HS-27A (cell line): ENCODE results near the gene FCER2.

Experiments
- DNase-seq: peaks from one replicate; pipeline ENCODE4 v3.0.0-alpha.2; 2012; ENCODE audit warnings: low read depth, missing footprints

FCER2 gene

DNA sequence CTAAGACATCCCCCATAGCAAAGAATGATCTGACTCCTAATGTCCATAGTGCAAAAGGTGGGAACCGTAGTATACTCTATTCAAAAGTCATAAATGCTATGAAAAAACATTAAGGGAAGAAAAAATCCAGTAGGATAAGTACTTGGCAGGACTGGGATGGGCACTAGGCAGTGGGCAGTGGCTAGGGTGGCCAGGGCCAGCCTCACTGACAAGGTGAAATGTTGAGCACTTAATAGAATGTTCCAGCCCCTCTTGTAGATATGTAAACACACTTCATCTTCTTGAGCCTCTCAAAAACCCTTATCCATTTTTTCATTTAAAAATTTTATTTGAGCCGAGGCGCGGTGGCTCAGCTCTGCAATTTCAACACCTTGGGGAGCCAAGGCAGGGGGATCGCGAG lies 31.4 kb upstream of the FCER2 start:
- DNase-seq, result no peak

DNA sequence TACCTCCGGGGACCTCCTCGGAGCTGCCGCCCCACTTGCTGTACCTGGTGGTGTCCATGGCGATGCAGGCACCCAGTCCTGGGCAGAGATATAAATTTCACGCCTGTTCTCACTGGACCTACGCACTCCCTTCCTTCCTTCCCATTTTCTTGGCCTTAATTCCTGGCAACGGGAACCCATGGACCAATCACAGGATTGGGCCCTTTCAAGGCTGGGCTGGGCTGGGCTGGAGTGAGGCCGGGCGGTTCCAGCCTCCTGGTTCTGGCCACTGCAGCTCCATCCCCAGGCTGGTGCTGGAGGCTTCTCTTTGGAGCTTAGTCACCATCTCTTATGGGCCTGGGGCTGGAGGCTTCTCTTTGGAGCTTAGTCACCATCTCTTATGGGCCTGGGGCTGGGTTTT lies 30.1 kb upstream of the FCER2 start, which contains the start of gene CLEC4G:
Gene CLEC4G, minus strand, starts transcription at position 66 of the 400 bp plus-strand sequence. Its CDS starts 8 bp downstream, at position 58.
- DNase-seq, result no peak

DNA sequence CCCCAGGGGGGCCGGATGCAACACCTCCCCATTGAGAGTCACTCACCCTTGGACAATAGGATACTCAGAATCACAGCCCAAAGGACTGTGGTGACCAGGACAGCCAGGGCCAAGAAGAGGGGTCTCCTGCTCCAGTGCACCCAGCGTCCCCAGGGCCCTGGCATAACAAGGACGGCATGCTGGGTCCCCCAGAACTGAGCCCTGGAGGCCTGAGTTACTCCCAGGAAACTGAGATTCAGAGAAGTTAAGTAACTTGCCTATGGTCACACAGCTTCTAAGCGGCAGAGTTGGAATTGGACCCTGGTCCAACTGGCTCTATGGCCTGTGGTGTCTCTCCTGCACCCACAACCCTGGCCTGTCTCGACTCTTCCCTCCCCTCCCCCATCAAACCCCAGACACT lies 29.7 kb upstream of the FCER2 start:
- no peak for DNase-seq

DNA sequence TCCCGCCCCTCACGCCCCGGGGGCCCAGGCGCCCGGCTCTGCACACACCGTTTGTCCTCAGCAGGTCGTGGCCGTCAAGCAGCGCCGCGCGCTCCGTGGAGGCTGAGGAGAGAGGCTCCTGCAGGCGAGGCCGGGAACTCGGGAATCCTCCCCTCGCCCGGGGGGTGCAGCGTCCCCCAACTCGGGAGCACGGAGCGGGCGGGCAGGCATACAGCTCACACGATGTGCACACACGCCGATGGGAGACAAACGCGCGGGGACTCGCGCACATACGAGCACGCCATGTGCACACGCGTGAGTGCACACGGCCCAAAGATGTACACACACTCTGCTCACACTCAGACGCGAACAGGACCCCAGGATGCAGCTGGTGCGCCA lies 29.3 kb upstream of the FCER2 start:
- no peak for DNase-seq

DNA sequence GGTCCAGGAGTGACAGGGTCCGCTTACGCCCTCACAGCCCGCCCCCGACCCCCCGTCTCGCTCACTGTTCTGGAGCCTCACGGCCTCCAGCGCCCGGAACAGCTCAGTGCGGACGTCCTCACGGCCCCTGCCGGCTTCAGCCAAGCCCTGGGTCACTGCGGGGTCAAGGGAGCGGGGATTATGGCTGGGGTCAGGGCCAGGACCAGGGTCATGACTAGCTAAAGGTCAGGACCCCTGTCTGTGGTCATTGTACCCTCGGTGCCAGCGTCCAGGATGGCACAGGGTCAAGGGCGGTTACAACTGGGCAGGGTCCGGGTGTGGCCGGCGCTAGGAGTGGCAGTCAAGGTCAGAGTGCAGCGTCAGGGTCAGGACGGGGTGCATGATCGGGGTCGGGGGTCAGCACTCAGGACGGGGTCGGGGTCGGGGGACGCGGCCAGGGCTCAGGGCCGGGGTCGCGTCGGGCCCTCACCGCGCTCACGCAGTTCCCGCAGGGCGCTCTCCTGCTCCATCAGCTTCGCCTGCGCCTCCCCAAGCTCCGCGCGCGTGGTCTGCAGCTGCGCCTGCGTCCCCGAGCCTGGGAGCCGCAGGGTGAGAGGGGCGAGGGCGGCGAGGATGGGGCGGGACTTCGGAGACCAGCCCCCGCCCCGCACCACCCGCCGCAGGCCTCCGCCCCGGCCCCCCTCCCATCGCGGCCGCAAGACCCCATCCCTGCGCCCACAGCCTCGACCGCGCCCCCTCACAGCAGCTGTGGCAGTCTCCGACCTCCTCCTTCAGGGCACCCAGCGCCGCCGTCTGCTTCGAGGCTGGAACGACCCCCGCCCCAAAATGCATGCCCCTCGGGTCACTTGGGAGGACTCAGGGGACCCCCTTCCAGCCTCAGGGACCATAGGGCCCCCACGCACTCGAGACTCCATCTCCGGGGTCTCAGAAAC lies 28.6 kb upstream of the FCER2 start:
- no peak for DNase-seq

DNA sequence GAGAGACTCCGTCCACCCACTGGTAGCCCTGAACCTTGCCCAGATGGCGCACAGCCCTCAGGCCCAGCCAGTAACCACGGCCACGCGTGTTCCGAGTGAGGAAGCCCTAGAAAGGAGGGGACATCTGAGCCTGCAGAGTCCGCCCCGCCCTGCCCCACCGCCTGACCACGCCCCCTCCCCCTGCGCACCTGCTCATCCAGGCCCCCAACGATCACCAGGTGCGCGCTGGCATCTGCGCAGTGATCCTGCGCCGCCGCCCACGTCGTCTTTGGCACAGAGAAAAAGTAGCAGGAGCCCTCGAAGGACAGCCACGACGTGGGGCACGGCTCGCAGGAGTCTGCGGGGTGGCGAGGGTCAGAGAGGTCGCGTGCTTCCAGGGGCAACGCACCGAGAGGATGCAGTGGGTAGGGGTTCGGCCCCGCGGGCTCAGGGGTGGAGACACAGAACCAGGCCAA lies 27.9 kb upstream of the FCER2 start:
- DNase-seq, result no peak

DNA sequence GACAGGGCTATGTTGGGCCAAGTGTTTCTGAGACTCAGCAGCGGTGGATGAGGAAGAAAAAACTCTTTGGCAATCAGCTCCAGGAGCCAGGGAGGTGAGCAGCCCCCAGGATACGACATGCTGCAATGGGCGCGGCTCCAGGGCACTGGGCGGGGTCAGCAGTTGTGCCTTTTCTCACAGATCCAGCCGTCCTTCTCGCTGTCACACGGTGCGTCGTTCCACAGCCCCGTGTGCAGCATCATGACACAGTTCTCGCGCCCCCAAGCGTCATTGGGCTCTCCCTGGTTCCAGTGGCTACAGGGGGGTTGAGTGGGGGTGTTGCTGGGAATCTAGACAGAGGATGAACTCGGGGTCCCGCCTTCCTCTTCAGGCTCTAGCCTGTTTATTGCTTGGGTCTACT lies 27.3 kb upstream of the FCER2 start:
- DNase-seq, result no peak

GRCh38 chr19:7725791-7726190 lies 23.9 kb upstream of the FCER2 start:
- no peak for DNase-seq

DNA sequence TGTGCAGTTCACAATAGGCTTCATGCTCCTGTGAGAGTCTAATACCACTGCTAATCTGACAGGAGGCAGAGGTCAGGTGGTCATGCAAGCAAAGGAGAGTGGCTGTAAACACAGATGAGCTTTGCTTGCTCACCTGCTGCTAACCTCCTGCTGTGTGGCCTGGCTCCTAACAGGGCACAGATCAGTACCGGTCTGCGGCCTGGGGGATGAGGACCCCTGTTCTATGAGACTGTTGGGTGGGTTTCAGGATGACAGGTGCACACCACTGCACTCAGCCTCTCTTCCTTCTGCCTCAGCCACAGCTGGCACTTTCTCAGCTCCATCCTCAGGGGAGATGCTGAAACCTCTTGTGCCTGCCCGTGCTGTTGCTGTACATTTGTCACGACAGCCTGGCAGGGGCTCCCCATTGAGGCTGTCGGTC lies 20.3 kb upstream of the FCER2 start:
- no peak for DNase-seq

GRCh38 chr19:7720351-7720750 lies 18.4 kb upstream of the FCER2 start:
- no peak for DNase-seq

- no peak for DNase-seq
Observed at GRCh38 chr19:7718668-7719067, 16.7 kb upstream of the FCER2 start.

DNA sequence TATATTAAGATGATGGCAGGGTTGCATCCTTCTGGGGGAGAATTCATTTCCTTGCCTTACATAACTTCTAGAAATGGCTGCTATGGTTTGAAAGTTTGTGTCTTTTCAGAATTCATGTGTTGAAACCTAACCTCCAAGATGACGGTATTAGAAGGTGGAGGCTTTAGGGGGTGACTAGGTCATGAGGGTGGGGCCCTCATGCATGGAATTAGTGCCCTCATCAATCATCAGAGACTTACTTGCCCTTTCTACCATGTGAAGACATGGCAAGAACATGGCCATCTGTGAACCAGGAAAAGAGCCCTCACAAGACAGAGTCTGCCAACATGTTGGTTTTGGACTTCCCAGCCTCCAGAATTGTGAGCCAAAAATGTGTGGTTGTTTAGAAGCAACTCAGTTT lies 14.8 kb upstream of the FCER2 start:
- DNase-seq, result no peak

DNA sequence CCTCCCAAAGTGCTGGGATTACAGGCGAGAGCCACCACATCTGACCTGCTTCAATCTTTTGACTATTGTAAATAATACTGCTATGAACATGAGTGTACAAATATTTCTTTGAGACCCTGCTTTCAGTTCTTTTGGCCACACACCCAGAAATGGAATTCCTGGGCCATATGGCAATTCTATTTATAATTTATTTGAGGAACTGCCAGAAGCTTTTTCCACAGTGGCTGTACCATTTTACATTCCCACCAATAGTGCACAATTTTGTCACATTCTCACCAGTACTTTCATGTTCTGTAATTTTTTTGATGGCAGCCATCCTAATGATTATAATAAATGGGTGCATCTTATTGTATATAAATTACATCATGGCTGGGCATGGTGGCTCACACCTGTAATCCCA lies 13.7 kb upstream of the FCER2 start:
- no peak for DNase-seq

DNA sequence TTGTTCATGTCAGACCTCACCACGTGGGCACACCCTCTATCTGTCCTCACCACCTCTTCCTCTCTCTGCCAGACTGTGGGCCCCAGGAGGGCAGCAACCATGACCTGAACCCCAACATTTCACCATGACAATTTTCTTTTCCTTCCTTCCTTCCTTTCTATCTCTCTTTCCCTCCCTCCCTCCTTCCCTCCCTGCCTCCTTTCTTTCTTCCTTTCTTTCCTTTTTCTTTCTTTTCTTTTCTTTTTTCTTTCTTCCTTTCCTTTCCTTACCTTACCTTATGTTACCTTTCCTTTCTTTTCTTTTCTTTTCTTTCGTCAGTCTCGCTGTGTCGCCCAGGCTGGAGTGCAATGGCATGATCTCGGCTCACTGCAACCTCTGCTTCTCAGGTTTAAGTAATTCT lies 8.7 kb upstream of the FCER2 start:
- no peak for DNase-seq

DNA sequence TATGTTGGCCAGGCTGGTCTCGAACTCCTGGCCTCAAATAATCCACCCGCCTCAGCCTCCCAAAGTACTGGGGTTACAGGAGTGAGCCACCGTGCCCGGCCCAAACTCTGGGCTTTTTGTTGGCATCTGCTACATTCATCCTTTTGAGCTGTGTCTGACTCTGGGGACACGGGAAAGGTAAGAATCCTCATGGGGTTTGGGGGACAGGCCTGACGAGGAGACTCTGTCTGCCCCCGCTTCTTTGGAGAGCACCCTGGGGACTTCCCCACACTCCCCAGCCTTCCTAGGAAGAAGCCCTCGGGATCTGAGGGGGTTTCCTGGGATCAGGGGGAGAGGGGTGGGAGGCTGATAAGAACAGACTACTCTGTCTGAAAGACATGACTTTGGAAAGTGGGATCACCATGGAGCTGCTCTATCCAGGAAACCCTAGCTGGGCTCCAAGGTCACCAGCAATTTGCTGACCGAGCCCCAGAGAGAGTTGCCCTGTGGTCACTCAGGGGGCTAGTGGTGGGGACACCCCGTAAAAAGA lies 8.1 kb upstream of the FCER2 start:
- DNase-seq, result no peak

GRCh38 chr19:7706955-7707456 lies 5.1 kb upstream of the FCER2 start:
- no peak for DNase-seq

DNA sequence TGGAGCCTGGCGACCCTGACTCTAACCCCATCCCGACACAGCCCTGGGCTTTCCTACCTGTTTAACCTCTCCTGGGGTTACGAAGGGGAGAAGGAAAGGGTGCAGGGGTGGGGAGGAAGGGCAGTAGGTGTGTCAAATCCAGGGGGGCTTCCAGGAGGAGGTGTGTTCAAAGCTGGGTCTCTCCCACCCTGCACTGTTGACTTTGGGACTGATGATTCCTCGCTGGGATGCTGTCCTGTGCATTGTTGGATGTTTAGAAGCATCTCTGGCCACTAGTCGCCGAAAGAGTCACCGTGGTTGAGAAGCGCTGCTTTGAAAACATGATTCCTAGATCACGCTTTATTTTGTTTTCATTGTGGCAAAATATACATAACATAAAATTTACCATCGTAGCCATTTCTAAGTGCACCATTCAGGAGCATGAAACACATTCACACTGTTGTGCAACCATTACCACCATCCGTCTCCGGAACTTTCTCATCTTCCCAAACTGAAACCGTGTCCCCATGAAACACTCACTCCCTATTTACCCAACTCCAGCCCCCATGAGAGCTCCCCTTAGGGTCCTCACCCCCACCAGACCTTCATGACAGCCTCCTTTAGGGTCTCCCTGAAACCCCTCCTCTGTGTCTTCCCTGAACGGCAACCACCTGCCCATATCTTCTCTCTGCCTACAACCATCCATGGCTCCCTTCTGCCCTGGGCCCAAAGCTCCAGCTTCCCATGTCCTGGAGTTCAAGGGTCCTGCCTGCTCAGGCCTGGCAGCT lies 4.4 kb upstream of the FCER2 start:
- DNase-seq, result no peak

GRCh38 chr19:7705387-7706187 lies 3.7 kb upstream of the FCER2 start:
- DNase-seq, result no peak

DNA sequence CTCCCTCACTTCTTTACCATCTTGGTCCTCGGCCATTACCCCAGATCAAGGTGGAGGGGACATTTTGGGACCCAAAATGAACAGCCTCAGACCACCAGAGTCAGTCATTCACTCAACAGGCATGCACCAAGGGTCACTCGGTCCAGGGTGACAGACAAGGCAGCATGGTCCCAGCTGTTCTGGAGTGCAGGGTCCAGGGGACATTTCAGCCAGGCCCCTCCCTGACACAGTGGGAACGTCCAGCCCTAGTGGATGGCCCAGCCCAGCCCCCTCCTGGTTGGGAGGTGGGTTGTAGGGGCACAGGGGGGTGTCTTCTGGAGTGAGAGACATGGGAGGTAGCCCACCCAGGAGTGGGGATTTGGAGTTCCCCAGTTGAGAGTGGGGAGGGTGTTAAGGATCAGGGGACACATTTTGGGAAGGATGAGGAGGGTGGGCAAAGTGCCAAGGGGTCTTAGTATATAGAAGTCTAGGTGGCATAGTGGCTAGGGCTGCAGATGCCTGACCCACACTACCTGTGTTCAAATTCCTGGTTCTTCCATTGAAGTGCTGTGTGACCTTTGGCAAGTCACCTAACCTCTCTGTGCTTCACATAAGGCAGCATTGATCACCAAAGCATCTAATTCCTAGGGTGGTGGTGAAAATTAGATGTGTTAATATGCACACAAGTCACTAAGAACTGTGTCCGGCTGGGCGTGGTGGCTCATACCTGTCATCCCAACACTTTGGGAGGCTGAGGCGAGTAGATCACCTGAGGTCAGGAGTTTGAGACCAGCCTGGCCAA lies 2.5 kb upstream of the FCER2 start:
- DNase-seq, result no peak

GRCh38 chr19:7703332-7703731 lies 1.4 kb upstream of the FCER2 start:
- DNase-seq, result no peak

GRCh38 chr19:7701049-7701653 lies 780 bp downstream of the FCER2 start:
- no peak for DNase-seq
